A549 (cell line): Measurements from ENCODE around the gene CEP112.

Experiments used
- CHD4 ChIP-seq: fragments of 200-600 bp; sonication (generic); IDR thresholded peaks from 2 replicates; pipeline ENCODE4 v1.6.1; 2016; ENCODE audit warnings: antibody characterized with exemption, mild to moderate bottlenecking, borderline replicate concordance
- EHMT2 ChIP-seq: fragments of 200-600 bp; sonication (generic); IDR thresholded peaks from 2 replicates; pipeline ENCODE4 v1.6.1; 2016; ENCODE audit warnings: antibody characterized with exemption, low read depth, mild to moderate bottlenecking, moderate library complexity
- NFE2L2 ChIP-seq: fragments of 150-350 bp; conservative IDR thresholded peaks from 2 replicates; pipeline ENCODE4 v1.6.1; 2014; ENCODE audit warnings: low read length
- POLR2AphosphoS2 ChIP-seq: conservative IDR thresholded peaks from 2 replicates; pipeline ENCODE4 v1.6.1; 2012; ENCODE audit warnings: low read length, improper control_type of control experiment, inconsistent platforms
- TF ChIP-seq, protein P1 (sequence below): fragments of 450-650 bp; IDR thresholded peaks from 2 replicates; pipeline ENCODE4 v1.6.1; 2014; ENCODE audit warnings: antibody characterized with exemption

DNA sequence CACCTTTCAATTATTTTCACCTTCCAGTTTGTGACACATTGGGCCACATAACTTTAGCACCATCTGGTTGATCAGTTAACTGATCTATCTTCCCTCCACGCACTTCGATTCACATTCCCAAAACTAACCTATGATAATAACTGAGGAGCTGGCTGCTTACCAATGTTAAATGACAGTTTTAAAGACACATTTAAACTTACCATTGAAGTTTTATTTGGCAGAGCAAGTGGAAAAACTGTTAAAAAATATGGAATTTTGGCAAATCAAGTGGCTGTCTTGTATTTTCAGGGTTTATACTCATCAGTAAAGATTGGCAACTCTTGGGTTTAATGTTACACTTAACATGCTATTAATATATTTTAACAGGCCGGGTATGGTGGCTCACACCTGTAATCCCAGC is 42.7 kb upstream of the CEP112 start:
- TF ChIP-seq CHD4 (no peak), POLR2AphosphoS2 (no peak), NFE2L2 (no peak), EHMT2 (no peak)
- TF ChIP-seq, protein P1, sequence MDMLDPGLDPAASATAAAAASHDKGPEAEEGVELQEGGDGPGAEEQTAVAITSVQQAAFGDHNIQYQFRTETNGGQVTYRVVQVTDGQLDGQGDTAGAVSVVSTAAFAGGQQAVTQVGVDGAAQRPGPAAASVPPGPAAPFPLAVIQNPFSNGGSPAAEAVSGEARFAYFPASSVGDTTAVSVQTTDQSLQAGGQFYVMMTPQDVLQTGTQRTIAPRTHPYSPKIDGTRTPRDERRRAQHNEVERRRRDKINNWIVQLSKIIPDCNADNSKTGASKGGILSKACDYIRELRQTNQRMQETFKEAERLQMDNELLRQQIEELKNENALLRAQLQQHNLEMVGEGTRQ = no peak
